Karpas-422 (cell line): ENCODE data around the gene LMCD1. TPM values are rescaled to one million over a fixed set of nuclear protein-coding genes. Genes with fewer than 3 reads are reported as not detected.

Experiments
- DNase-seq: peaks from one replicate; pipeline ENCODE4 v3.0.0-alpha.2; 2015
- H2AFZ ChIP-seq: fragments of 200-600 bp; sonication (generic); 2 replicates; pipeline ENCODE4 v1.6.1; 2014; ENCODE audit warnings: antibody characterized with exemption, low read length, mixed read lengths
- H3K27ac ChIP-seq: fragments of 200-600 bp; sonication (generic); 2 replicates; pipeline ENCODE4 v1.5.1; 2014; ENCODE audit warnings: mild to moderate bottlenecking, low read length, moderate library complexity
- H3K27me3 ChIP-seq: fragments of 200-600 bp; sonication (generic); 2 replicates; pipeline ENCODE4 v1.6.1; 2014; ENCODE audit warnings: low read length, mixed read lengths
- H3K36me3 ChIP-seq: fragments of 200-600 bp; sonication (generic); 2 replicates; pipeline ENCODE4 v1.6.1; 2014; ENCODE audit warnings: low read length, mixed read lengths; ENCODE audit not compliant: insufficient read depth
- H3K4me1 ChIP-seq: fragments of 200-600 bp; sonication (generic); 2 replicates; pipeline ENCODE4 v1.6.1; 2014; ENCODE audit warnings: mild to moderate bottlenecking, low read length, mixed read lengths
- H3K4me2 ChIP-seq: fragments of 200-600 bp; sonication (generic); 2 replicates; pipeline ENCODE4 v1.6.1; 2014; ENCODE audit warnings: low read length, low read depth, mild to moderate bottlenecking; ENCODE audit not compliant: poor library complexity, severe bottlenecking
- H3K4me3 ChIP-seq: fragments of 200-600 bp; sonication (generic); 2 replicates; pipeline ENCODE4 v1.5.1; 2014; ENCODE audit warnings: mild to moderate bottlenecking, antibody characterized with exemption, low read length, mixed read lengths
- H3K79me2 ChIP-seq: fragments of 200-600 bp; sonication (generic); 2 replicates; pipeline ENCODE4 v1.6.1; 2014; ENCODE audit warnings: mild to moderate bottlenecking, low read length, mixed read lengths
- H3K9ac ChIP-seq: fragments of 200-600 bp; sonication (generic); 2 replicates; pipeline ENCODE4 v1.6.0; 2014; ENCODE audit warnings: low read length
- H3K9me2 ChIP-seq: fragments of 200-600 bp; sonication (generic), shearing (Covaris generic); replicated peaks from 2 replicates; pipeline ENCODE4 v1.6.0; 2014; ENCODE audit warnings: mild to moderate bottlenecking, low read length, moderate library complexity; ENCODE audit not compliant: insufficient read depth
- H3K9me3 ChIP-seq: fragments of 300-700, 200-600 bp; sonication (generic); 2 replicates; pipeline ENCODE4 v1.6.1; 2014; ENCODE audit warnings: low read length, mixed read lengths
- H4K20me1 ChIP-seq: fragments of 200-600 bp; sonication (generic); 2 replicates; pipeline ENCODE4 v1.6.1; 2014; ENCODE audit warnings: mild to moderate bottlenecking, antibody characterized with exemption, low read length, low read depth; ENCODE audit not compliant: insufficient read depth
- total RNA-seq: library from RNA; depleted of rRNA; stranded (reverse); fragments of >200 nt; shearing (Covaris generic); gene quantifications from 2 replicates; pipeline ENCODE4 v1.2.3, GENCODE V29; 2014; ENCODE audit warnings: low replicate concordance

LMCD1 gene
- total RNA-seq, 1 experiment from 2014 or later: not detected

- H3K9me3 ChIP-seq: no peaks in the 10 kb centered on the region
- no peaks in the 10 kb centered on the region for H3K27me3 ChIP-seq
- H3K36me3 ChIP-seq: no peaks in the 10 kb centered on the region
- no peaks in the 10 kb centered on the region for H3K9me2 ChIP-seq
- H3K9ac ChIP-seq: no peak overlapping the region
- H2AFZ ChIP-seq: no peak overlapping the region
- H4K20me1 ChIP-seq: no peaks in the 10 kb centered on the region
- DNase-seq: no peak
- no peak overlapping the region for H3K4me2 ChIP-seq
- no peak overlapping the region for H3K27ac ChIP-seq
- no peaks in the 10 kb centered on the region for H3K79me2 ChIP-seq
- H3K4me1 ChIP-seq: no peaks in the 10 kb centered on the region
- H3K4me3 ChIP-seq: no peak overlapping the region
Measured at GRCh38 chr3:8581806-8582445, 80.3 kb downstream of the LMCD1 start.

- Histone ChIP-seq H2AFZ (no peak overlapping the region), H3K9ac (no peak overlapping the region), H3K9me3 (no peaks in the 10 kb centered on the region), H3K4me1 (no peaks in the 10 kb centered on the region), H3K9me2 (no peaks in the 10 kb centered on the region), H3K27me3 (no peaks in the 10 kb centered on the region), H4K20me1 (no peaks in the 10 kb centered on the region), H3K36me3 (no peaks in the 10 kb centered on the region), H3K4me3 (no peak overlapping the region), H3K4me2 (no peak overlapping the region), H3K27ac (no peak overlapping the region), H3K79me2 (no peaks in the 10 kb centered on the region)
- no peak for DNase-seq
Measured at GRCh38 chr3:8584661-8585060, 83.0 kb downstream of the LMCD1 start.

GRCh38 chr3:8589880-8590556, 88.4 kb downstream of the LMCD1 start:
- H3K4me2 ChIP-seq: no peak overlapping the region
- H3K4me3 ChIP-seq: no peak overlapping the region
- H3K27me3 ChIP-seq: no peaks in the 10 kb centered on the region
- H3K9me2 ChIP-seq: no peaks in the 10 kb centered on the region
- H4K20me1 ChIP-seq: no peaks in the 10 kb centered on the region
- no peak overlapping the region for H3K27ac ChIP-seq
- no peaks in the 10 kb centered on the region for H3K79me2 ChIP-seq
- H3K9ac ChIP-seq: no peak overlapping the region
- no peak for DNase-seq
- H2AFZ ChIP-seq: no peak overlapping the region
- no peaks in the 10 kb centered on the region for H3K9me3 ChIP-seq
- no peaks in the 10 kb centered on the region for H3K4me1 ChIP-seq
- no peaks in the 10 kb centered on the region for H3K36me3 ChIP-seq

- no peak overlapping the region for H3K4me2 ChIP-seq
- no peaks in the 10 kb centered on the region for H3K4me1 ChIP-seq
- no peaks in the 10 kb centered on the region for H3K27me3 ChIP-seq
- no peaks in the 10 kb centered on the region for H3K9me2 ChIP-seq
- H3K27ac ChIP-seq: no peak overlapping the region
- no peaks in the 10 kb centered on the region for H3K9me3 ChIP-seq
- H2AFZ ChIP-seq: no peak overlapping the region
- no peaks in the 10 kb centered on the region for H4K20me1 ChIP-seq
- H3K4me3 ChIP-seq: no peak overlapping the region
- H3K79me2 ChIP-seq: no peaks in the 10 kb centered on the region
- no peak overlapping the region for H3K9ac ChIP-seq
- H3K36me3 ChIP-seq: no peaks in the 10 kb centered on the region
- DNase-seq: no peak
Measured at GRCh38 chr3:8593021-8593827, 91.6 kb downstream of the LMCD1 start.

GRCh38 chr3:8595252-8595651, 93.6 kb downstream of the LMCD1 start:
- Histone ChIP-seq H4K20me1 (no peaks in the 10 kb centered on the region), H3K9me3 (no peaks in the 10 kb centered on the region), H3K4me1 (no peaks in the 10 kb centered on the region), H3K9ac (no peak overlapping the region), H3K27me3 (no peaks in the 10 kb centered on the region), H2AFZ (no peak overlapping the region), H3K9me2 (no peaks in the 10 kb centered on the region), H3K79me2 (no peaks in the 10 kb centered on the region), H3K4me2 (no peak overlapping the region), H3K4me3 (no peak overlapping the region), H3K27ac (no peak overlapping the region), H3K36me3 (no peaks in the 10 kb centered on the region)
- no peak for DNase-seq

GRCh38 chr3:8595695-8596115, 94.1 kb downstream of the LMCD1 start:
- no peaks in the 10 kb centered on the region for H4K20me1 ChIP-seq
- H3K4me1 ChIP-seq: no peaks in the 10 kb centered on the region
- H3K9me2 ChIP-seq: no peaks in the 10 kb centered on the region
- H3K36me3 ChIP-seq: no peaks in the 10 kb centered on the region
- H3K9ac ChIP-seq: no peak overlapping the region
- DNase-seq: no peak
- no peaks in the 10 kb centered on the region for H3K9me3 ChIP-seq
- no peak overlapping the region for H3K4me2 ChIP-seq
- no peak overlapping the region for H3K4me3 ChIP-seq
- H3K79me2 ChIP-seq: no peaks in the 10 kb centered on the region
- no peak overlapping the region for H2AFZ ChIP-seq
- H3K27ac ChIP-seq: no peak overlapping the region
- no peaks in the 10 kb centered on the region for H3K27me3 ChIP-seq

- no peaks in the 10 kb centered on the region for H3K9me3 ChIP-seq
- no peaks in the 10 kb centered on the region for H3K4me1 ChIP-seq
- H3K4me3 ChIP-seq: no peak overlapping the region
- no peaks in the 10 kb centered on the region for H4K20me1 ChIP-seq
- no peak overlapping the region for H3K9ac ChIP-seq
- no peak overlapping the region for H3K4me2 ChIP-seq
- H2AFZ ChIP-seq: no peak overlapping the region
- no peak overlapping the region for H3K27ac ChIP-seq
- DNase-seq: no peak
- H3K27me3 ChIP-seq: no peaks in the 10 kb centered on the region
- no peaks in the 10 kb centered on the region for H3K9me2 ChIP-seq
- no peaks in the 10 kb centered on the region for H3K79me2 ChIP-seq
- no peaks in the 10 kb centered on the region for H3K36me3 ChIP-seq
Measured at GRCh38 chr3:8596321-8597218, 94.9 kb downstream of the LMCD1 start.
